Mesenchymal stem cell (in vitro differentiated cells and primary cell): ENCODE measurements around the gene SURF2. TPM values are rescaled to one million over a fixed set of nuclear protein-coding genes. Genes with fewer than 3 reads are reported as not detected.

ENCODE experiments used
- DNase-seq: peaks from one replicate; pipeline ENCODE4 v3.0.0-alpha.2; 2013
- H2AFZ ChIP-seq: one replicate; pipeline ENCODE4 v1.6.1; 2013; ENCODE audit warnings: low read depth, mild to moderate bottlenecking, control low read depth, inconsistent platforms, low read length, moderate library complexity
- H2AK5ac ChIP-seq: 2 replicates; pipeline ENCODE4 v1.6.1; 2013; ENCODE audit warnings: low read length, moderate library complexity, mild to moderate bottlenecking, inconsistent platforms; ENCODE audit not compliant: severe bottlenecking
- H2BK120ac ChIP-seq: one replicate; pipeline ENCODE4 v1.6.1; 2013; ENCODE audit warnings: low read depth, mild to moderate bottlenecking, inconsistent platforms, low read length, moderate library complexity
- H2BK12ac ChIP-seq, 2 experiments: one replicate each; pipeline ENCODE4 v1.6.1; 2013; ENCODE audit warnings: inconsistent platforms in 2 of 2, low read length in 2 of 2, mild to moderate bottlenecking in 2 of 2, moderate library complexity in 2 of 2, control low read depth in 1 of 2
- H2BK15ac ChIP-seq: one replicate; pipeline ENCODE4 v1.6.1; 2013; ENCODE audit warnings: mild to moderate bottlenecking, low read depth, inconsistent platforms; ENCODE audit not compliant: poor library complexity, severe bottlenecking
- H2BK5ac ChIP-seq: 2 replicates; pipeline ENCODE4 v1.6.1; 2013; ENCODE audit warnings: low read depth, mild to moderate bottlenecking, low read length, control low read depth, inconsistent platforms; ENCODE audit not compliant: poor library complexity, severe bottlenecking
- H3K14ac ChIP-seq, 2 experiments: one replicate each; pipeline ENCODE4 v1.6.1; 2013; ENCODE audit warnings: inconsistent platforms in 2 of 2, low read length in 2 of 2, control low read depth in 1 of 2, mild to moderate bottlenecking in 1 of 2, moderate library complexity in 1 of 2
- H3K18ac ChIP-seq, 2 experiments: one replicate each; pipeline ENCODE4 v1.6.1; 2013; ENCODE audit warnings: inconsistent platforms in 2 of 2, low read length in 2 of 2, control low read depth in 1 of 2, low read depth in 1 of 2, mild to moderate bottlenecking in 1 of 2
- H3K23ac ChIP-seq, 2 experiments: one replicate each; pipeline ENCODE4 v1.6.1; 2013; ENCODE audit warnings: inconsistent platforms in 2 of 2, low read length in 2 of 2, mild to moderate bottlenecking in 2 of 2, moderate library complexity in 2 of 2, control low read depth in 1 of 2
- H3K27ac ChIP-seq: 2 replicates; pipeline ENCODE4 v1.5.1; 2013; ENCODE audit warnings: mild to moderate bottlenecking, moderate library complexity, low read length, control low read depth, inconsistent platforms; ENCODE audit not compliant: poor library complexity, severe bottlenecking
- H3K27me3 ChIP-seq, 2 experiments: 2 replicates each; pipeline versions ENCODE4 v1.6.1 to v1.7.0; 2013; ENCODE audit warnings: low read length in 2 of 2, mild to moderate bottlenecking in 2 of 2, moderate library complexity in 2 of 2, control low read depth in 1 of 2, inconsistent platforms in 1 of 2; ENCODE audit not compliant: control insufficient read depth in 1 of 2, insufficient read depth in 1 of 2
- H3K36me3 ChIP-seq, 2 experiments: 2 replicates each; pipeline versions ENCODE4 v1.6.1 to v1.7.0; 2013; ENCODE audit warnings: low read length in 2 of 2, control low read depth in 1 of 2, inconsistent platforms in 1 of 2, low read depth in 1 of 2, mild to moderate bottlenecking in 1 of 2; ENCODE audit not compliant: insufficient read depth in 2 of 2, control insufficient read depth in 1 of 2
- H3K4ac ChIP-seq, 2 experiments: one replicate each; pipeline ENCODE4 v1.6.1; 2013; ENCODE audit warnings: inconsistent platforms in 2 of 2, low read length in 2 of 2, mild to moderate bottlenecking in 2 of 2, moderate library complexity in 2 of 2, control low read depth in 1 of 2, low read depth in 1 of 2
- H3K4me1 ChIP-seq: 2 replicates; pipeline ENCODE4 v1.6.1; 2013; ENCODE audit warnings: low read depth, low read length, control low read depth; ENCODE audit not compliant: control insufficient read depth, insufficient read depth
- H3K4me2 ChIP-seq: 2 replicates; pipeline ENCODE4 v1.6.1; 2013; ENCODE audit warnings: low read length, mild to moderate bottlenecking, inconsistent platforms; ENCODE audit not compliant: poor library complexity, severe bottlenecking
- H3K4me3 ChIP-seq, 2 experiments: 2 replicates each; pipeline versions ENCODE4 v1.5.1 to v1.7.0; 2013; ENCODE audit warnings: low read length in 2 of 2, mild to moderate bottlenecking in 2 of 2, control low read depth in 1 of 2, low read depth in 1 of 2; ENCODE audit not compliant: insufficient read depth in 1 of 2
- H3K79me1 ChIP-seq: replicated peaks from 2 replicates; pipeline ENCODE4 v1.6.1; 2013; ENCODE audit warnings: mild to moderate bottlenecking, control low read depth, low read length, inconsistent platforms; ENCODE audit not compliant: poor library complexity, severe bottlenecking
- H3K9ac ChIP-seq: 2 replicates; pipeline ENCODE4 v1.7.0; 2013; ENCODE audit warnings: mild to moderate bottlenecking, low read length, moderate library complexity
- H3K9me3 ChIP-seq: 2 replicates; pipeline ENCODE4 v1.7.0; 2013; ENCODE audit warnings: mild to moderate bottlenecking, low read length; ENCODE audit not compliant: control insufficient read depth
- H4K8ac ChIP-seq: one replicate; pipeline ENCODE4 v1.6.1; 2013; ENCODE audit warnings: inconsistent platforms, mild to moderate bottlenecking, low read length, moderate library complexity
- H4K91ac ChIP-seq: one replicate; pipeline ENCODE4 v1.6.1; 2013; ENCODE audit warnings: mild to moderate bottlenecking, low read length, inconsistent platforms
- WGBS: methylation state at CpG from one replicate; pipeline ENCODE4 v1.1.7; 2013; ENCODE audit warnings: mixed read lengths; 5-methylcytosine and 5-hydroxymethylcytosine counted together
- small RNA-seq: library from polyadenylated mRNA; stranded (forward); fragments of <200 nt; extraction: miRNeasy Mini kit (QIAGEN cat#:217004); gene quantifications from one replicate; pipeline ENCODE3, GENCODE V24; 2013; ENCODE audit warnings: low read depth

SURF2 gene

DNA sequence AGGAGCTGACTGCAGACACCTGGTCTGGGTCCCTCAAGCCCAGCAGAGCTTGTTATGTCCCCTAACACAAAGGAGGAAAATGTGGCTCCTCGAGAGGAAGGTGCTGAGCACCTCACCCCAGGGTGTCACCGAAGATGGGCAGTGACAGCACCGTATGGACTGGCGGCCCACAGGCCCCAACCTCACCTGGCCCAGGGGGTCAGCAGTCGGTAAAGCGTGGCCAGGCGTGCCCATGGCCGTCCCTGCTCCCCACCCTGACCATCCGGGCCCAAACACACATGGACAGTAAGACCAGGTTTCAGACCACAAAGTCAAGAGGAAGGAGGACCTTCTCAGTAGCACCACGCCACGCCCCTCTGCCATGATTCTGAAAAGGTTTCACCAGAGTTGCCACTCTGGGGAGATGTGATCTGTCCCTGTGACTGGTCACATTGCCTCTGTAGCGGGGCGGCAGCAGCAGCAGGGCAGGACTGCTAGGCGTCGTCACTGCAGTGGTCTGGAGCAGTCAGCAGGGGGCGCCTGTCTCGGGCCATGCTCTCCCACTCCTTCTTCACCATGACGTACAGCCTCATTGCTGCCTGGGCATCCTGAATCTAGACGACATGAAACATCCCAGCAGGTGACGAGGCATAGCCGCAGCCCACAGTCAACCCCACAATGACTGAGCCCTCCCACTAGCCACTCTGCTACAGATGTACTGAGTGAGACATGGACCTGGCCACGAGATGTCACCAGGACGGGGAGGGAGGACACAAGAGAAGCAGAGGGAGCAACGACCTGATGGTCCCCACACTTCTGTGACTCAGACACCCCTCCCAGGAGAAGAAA, 50.3 kb downstream of the SURF2 start:
- Histone ChIP-seq H3K36me3 (peaks cover 61 to 83% of the 10 kb centered on the region in 2 experiments), H3K14ac (no peak overlapping the region), H3K18ac (no peak overlapping the region), H2AFZ (no peak overlapping the region), H3K27ac (no peak overlapping the region), H3K9me3 (no peaks in the 10 kb centered on the region), H3K23ac (no peak overlapping the region), H3K4me3 (no peak overlapping the region), H4K91ac (peak overlapping the region; percentile 63), H3K79me1 (peaks cover 25% of the 10 kb centered on the region), H3K9ac (peak overlapping the region; percentile 29), H3K4me1 (peaks cover 7% of the 10 kb centered on the region), H3K4ac (no peak overlapping the region), H3K27me3 (no peaks in the 10 kb centered on the region), H2BK120ac (no peak overlapping the region), H2BK12ac (peak overlapping the region in 1 of 2 experiments; percentile 75), H2BK15ac (peak overlapping the region; percentile 12), H3K4me2 (no peak overlapping the region), H4K8ac (peak overlapping the region; percentile 57), H2BK5ac (no peak overlapping the region), H2AK5ac (no peak overlapping the region)
- WGBS, result 57% methylated on average over 24 of the region's 24 CpGs
- peak; percentile 79 for DNase-seq

DNA sequence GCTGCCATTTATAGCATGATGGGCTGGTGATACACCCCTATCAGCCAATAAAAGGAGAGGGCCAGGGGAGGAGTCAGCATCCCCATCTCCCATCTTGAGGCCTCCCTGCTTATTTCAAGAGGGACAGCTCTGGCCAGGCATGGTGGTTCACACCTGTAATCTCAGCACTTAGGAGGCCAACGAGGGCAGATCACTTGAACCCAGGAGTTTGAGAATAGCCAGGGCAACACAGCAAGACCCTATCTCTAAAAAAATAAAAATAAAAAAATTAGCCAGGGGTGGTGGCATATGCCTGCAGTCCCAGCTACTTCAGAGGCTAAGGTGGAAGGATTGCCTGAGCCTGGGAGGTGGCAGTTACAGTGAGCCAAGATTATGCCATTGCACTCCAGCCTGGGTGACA, 51.7 kb downstream of the SURF2 start:
- peaks cover 36% of the 10 kb centered on the region for H3K79me1 ChIP-seq
- H2BK120ac ChIP-seq, result no peak overlapping the region
- no peaks in the 10 kb centered on the region for H3K9me3 ChIP-seq
- H2BK5ac ChIP-seq, result no peak overlapping the region
- H2AFZ ChIP-seq, result no peak overlapping the region
- H3K18ac ChIP-seq, result no peak overlapping the region
- no peak overlapping the region for H3K4ac ChIP-seq
- peaks cover 69 to 85% of the 10 kb centered on the region in 2 experiments for H3K36me3 ChIP-seq
- no peak overlapping the region for H4K8ac ChIP-seq
- no peak overlapping the region for H3K27ac ChIP-seq
- H3K14ac ChIP-seq, result no peak overlapping the region
- H3K27me3 ChIP-seq, result no peaks in the 10 kb centered on the region
- no peak overlapping the region for H3K4me3 ChIP-seq
- H4K91ac ChIP-seq, result no peak overlapping the region
- H3K4me2 ChIP-seq, result no peak overlapping the region
- H2BK15ac ChIP-seq, result no peak overlapping the region
- H3K23ac ChIP-seq, result no peak overlapping the region
- no peak for DNase-seq
- WGBS, result no CpG with 5 or more reads among the region's 1 CpG
- H2AK5ac ChIP-seq, result no peak overlapping the region
- peaks cover 5% of the 10 kb centered on the region for H3K4me1 ChIP-seq
- H2BK12ac ChIP-seq, result no peak overlapping the region
- H3K9ac ChIP-seq, result no peak overlapping the region

Small RNA genes lying within 50 kb of the gene (small RNA-seq; reads per million reads assigned to genes)
- not detected for gene RF00019
- not detected for gene SNORD24
- not detected for gene SNORD36A
- not detected for gene SNORD36B
- not detected for gene SNORD36C
